ENCODE results near the gene PPAT. TPM values are rescaled to one million over a fixed set of nuclear protein-coding genes. Genes with fewer than 3 reads are reported as not detected.

Gene PPAT
- total and polyA plus RNA-seq, 12 donors, result 0.66 to 5.2 (median 2.8) TPM

DNA sequence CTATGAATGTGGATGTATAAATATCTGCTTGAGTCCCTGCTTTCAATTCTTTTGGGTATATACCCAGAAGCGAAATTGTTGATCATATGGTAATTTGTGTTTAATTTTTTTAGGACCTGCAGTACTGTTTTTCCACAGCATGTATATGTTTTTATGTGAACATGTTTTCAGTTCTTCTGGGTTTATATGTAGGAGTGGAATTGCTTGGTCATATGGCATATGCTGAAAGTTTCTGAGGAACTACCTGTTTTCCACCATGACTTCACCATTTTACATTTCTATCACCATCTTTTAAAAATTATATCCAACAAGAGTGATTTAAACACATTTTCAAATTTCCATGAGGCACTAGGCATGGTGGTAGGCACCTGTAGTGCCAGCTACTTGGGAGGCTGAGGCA, 8.2 kb downstream of the PPAT start:
- Histone ChIP-seq H3K27me3 (no peaks in the 10 kb centered on the region), H3K9me3 (no peaks in the 10 kb centered on the region), H3K4me3 (no peak overlapping the region), H3K4me1 (peaks cover 0 to 5% (median 0%) of the 10 kb centered on the region in 9 donors), H3K27ac (no peak overlapping the region), H3K36me3 (no peaks in the 10 kb centered on the region)
- 99 to 100% methylated on average over 1 of the region's 1 CpG for WGBS, 2 donors
- no peak for ATAC-seq
- TF ChIP-seq, protein P1, sequence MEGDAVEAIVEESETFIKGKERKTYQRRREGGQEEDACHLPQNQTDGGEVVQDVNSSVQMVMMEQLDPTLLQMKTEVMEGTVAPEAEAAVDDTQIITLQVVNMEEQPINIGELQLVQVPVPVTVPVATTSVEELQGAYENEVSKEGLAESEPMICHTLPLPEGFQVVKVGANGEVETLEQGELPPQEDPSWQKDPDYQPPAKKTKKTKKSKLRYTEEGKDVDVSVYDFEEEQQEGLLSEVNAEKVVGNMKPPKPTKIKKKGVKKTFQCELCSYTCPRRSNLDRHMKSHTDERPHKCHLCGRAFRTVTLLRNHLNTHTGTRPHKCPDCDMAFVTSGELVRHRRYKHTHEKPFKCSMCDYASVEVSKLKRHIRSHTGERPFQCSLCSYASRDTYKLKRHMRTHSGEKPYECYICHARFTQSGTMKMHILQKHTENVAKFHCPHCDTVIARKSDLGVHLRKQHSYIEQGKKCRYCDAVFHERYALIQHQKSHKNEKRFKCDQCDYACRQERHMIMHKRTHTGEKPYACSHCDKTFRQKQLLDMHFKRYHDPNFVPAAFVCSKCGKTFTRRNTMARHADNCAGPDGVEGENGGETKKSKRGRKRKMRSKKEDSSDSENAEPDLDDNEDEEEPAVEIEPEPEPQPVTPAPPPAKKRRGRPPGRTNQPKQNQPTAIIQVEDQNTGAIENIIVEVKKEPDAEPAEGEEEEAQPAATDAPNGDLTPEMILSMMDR (IDR thresholded peaks at IDR 0.05), result no peak
- intact Hi-C loops (cut with DNase I), result loop anchor here in 9 of 10 donors (5.0 to 10.0 kb wide), 6 partner anchors 108 to 408 kb away; a partner anchor contains a TSS
- DNase-seq, result no peak

DNA sequence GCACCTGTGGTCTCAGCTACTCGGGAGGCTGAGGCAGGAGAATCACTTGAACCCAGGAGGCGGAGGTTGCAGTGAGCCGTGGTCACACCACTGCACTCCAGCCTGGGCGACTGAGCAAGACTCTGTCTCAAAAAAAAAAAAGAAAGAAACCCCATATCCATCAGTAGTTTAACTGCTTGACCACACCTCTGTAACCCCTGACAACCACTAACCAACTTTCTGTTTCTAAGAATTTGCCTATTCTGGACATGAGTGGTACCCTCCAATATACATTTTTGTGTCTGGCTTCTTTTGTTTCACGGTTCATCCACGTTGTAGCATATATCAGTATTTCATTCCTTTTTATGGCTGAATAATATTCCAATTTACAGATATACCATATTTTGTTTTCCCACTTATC, 9.1 kb downstream of the PPAT start:
- TF ChIP-seq, protein P1 (IDR thresholded peaks at IDR 0.05), result no peak
- DNase-seq, result no peak
- H3K36me3 ChIP-seq, result no peaks in the 10 kb centered on the region
- peaks cover 0 to 5% (median 0%) of the 10 kb centered on the region in 9 donors for H3K4me1 ChIP-seq
- intact Hi-C loops (cut with DNase I), result loop anchor here in 9 of 10 donors (5.0 to 10.0 kb wide), 6 partner anchors 109 to 409 kb away; a partner anchor contains a TSS
- H3K27me3 ChIP-seq, result no peaks in the 10 kb centered on the region
- WGBS, 2 donors, result 96 to 97% methylated on average over 6 of the region's 6 CpGs
- H3K9me3 ChIP-seq, result no peaks in the 10 kb centered on the region
- H3K4me3 ChIP-seq, result no peak overlapping the region
- no peak overlapping the region for H3K27ac ChIP-seq
- no peak for ATAC-seq

DNA sequence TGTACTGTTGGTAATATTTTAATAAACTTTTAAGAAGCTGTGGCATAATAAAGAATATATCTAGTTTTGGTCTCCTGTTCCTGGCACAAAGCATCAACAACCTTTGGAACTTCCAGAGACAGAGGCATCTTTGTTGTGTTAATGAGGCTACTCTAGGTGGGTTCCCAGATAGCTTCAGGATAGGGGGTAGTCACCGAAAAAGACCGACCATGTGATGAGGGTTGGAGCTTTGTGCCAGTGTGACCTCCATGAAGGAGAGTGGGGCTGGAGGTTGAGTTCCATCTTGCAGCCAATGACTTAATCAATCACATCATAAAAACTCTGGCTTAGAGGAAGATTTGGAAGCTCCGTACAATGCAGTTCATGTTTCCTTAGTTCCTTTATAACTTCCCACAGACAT, 9.9 kb downstream of the PPAT start:
- Histone ChIP-seq H3K9me3 (no peaks in the 10 kb centered on the region), H3K4me1 (peaks cover 0 to 5% (median 0%) of the 10 kb centered on the region in 9 donors), H3K27ac (no peak overlapping the region), H3K36me3 (no peaks in the 10 kb centered on the region), H3K4me3 (no peak overlapping the region), H3K27me3 (no peaks in the 10 kb centered on the region)
- TF ChIP-seq, protein P1 (IDR thresholded peaks at IDR 0.05), result no peak
- ATAC-seq, result no peak
- WGBS, 2 donors, result 84 to 88% methylated on average over 3 of the region's 3 CpGs
- intact Hi-C loops (cut with DNase I), result loop anchor here in 9 of 10 donors (2.0 to 10.0 kb wide), 7 partner anchors 109 to 409 kb away; a partner anchor contains a TSS
- DNase-seq, result no peak

DNA sequence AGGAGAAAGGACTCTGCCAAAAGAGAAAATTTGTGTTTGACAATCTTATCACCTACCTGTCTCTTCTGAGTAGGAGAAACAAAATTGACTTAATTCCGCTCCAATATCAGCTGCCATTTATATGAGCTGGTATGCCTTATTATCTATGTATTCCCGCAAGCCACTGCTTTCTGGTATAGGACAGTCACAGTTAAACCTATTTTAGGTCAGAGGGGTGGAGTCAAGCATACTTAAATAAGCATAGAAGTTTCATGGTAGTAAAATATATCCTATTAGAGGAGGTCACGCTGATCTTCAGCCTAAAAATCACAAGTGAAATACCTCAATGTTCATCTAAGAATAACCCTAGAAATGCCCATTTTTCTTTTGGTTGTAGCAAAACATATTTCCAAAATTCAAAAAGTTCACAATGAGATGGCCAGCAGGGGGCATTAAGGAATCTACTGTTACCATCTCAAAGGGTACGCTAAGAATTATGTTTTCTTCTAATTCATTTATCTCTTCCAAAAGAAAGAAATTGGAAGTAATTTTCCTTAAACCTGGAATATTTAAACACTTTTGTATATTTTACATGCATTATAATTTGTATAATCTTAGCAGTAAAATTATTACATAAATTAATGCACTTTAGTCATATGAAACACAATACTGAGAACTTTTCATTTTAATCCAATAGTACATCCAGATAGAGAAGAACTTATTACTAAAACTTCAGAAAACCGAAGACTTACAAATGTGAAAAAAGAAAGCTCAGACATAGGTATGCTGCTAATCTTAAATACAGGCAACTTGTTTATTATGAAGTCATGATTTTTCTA, 10.5 kb downstream of the PPAT start:
- DNase-seq (peak in 1 of 2 donors; percentile 30), ATAC-seq (peak in 5 of 8 donors; percentile 55 to 67 (median 62))
- H3K4me1 ChIP-seq, result peaks cover 0 to 5% (median 0%) of the 10 kb centered on the region in 9 donors
- no peak overlapping the region for H3K27ac ChIP-seq
- intact Hi-C loops (cut with DNase I), result loop anchor here (2.0 to 10.0 kb wide), 8 partner anchors 110 to 412 kb away; a partner anchor contains a TSS
- 48 to 54% methylated on average over 5 of the region's 5 CpGs for WGBS, 2 donors
- no peaks in the 10 kb centered on the region for H3K27me3 ChIP-seq
- H3K4me3 ChIP-seq, result peak overlapping the region in 6 of 10 donors; percentile 21 to 31 (median 26)
- no peaks in the 10 kb centered on the region for H3K9me3 ChIP-seq
- no peaks in the 10 kb centered on the region for H3K36me3 ChIP-seq
- TF ChIP-seq, protein P1 (IDR thresholded peaks at IDR 0.05), result peak; percentile 28 to 77 (median 68)
